ENCODE data around the gene FHIT.

FHIT gene

GRCh38 chr3:60557122-60557521 is 694.1 kb downstream of the FHIT start:
- no peaks in the 10 kb centered on the region for H3K36me3 ChIP-seq
- no peak for TF ChIP-seq CTCF (IDR thresholded peaks at IDR 0.05)
- no peak overlapping the region for H3K27ac ChIP-seq
- DNase-seq: no peak
- no peaks in the 10 kb centered on the region for H3K9me3 ChIP-seq
- intact Hi-C loops (cut with DNase I; ENCODE audit: low total_unique reads): no loop called here
- no peaks in the 10 kb centered on the region for H3K4me1 ChIP-seq
- no peak overlapping the region for H3K4me3 ChIP-seq
- H3K27me3 ChIP-seq: no peaks in the 10 kb centered on the region

GRCh38 chr3:60555686-60556354 is 695.4 kb downstream of the FHIT start:
- intact Hi-C loops (cut with DNase I; ENCODE audit: low total_unique reads): no loop called here
- no peaks in the 10 kb centered on the region for H3K9me3 ChIP-seq
- no peak for DNase-seq
- H3K4me1 ChIP-seq: no peaks in the 10 kb centered on the region
- no peak overlapping the region for H3K27ac ChIP-seq
- no peak for TF ChIP-seq CTCF (IDR thresholded peaks at IDR 0.05)
- H3K36me3 ChIP-seq: no peaks in the 10 kb centered on the region
- H3K27me3 ChIP-seq: no peaks in the 10 kb centered on the region
- H3K4me3 ChIP-seq: no peak overlapping the region

GRCh38 chr3:60553144-60553543 is 698.1 kb downstream of the FHIT start:
- Histone ChIP-seq H3K4me1 (no peaks in the 10 kb centered on the region), H3K27ac (no peak overlapping the region), H3K4me3 (no peak overlapping the region), H3K9me3 (no peaks in the 10 kb centered on the region), H3K36me3 (no peaks in the 10 kb centered on the region), H3K27me3 (no peaks in the 10 kb centered on the region)
- intact Hi-C loops (cut with DNase I; ENCODE audit: low total_unique reads): no loop called here
- no peak for TF ChIP-seq CTCF (IDR thresholded peaks at IDR 0.05)
- DNase-seq: no peak

GRCh38 chr3:60552581-60552980 is 698.7 kb downstream of the FHIT start:
- H3K4me3 ChIP-seq: no peak overlapping the region
- H3K27ac ChIP-seq: no peak overlapping the region
- no peaks in the 10 kb centered on the region for H3K36me3 ChIP-seq
- no peaks in the 10 kb centered on the region for H3K4me1 ChIP-seq
- H3K9me3 ChIP-seq: no peaks in the 10 kb centered on the region
- no peak for DNase-seq
- H3K27me3 ChIP-seq: no peaks in the 10 kb centered on the region
- intact Hi-C loops (cut with DNase I; ENCODE audit: low total_unique reads): no loop called here
- no peak for TF ChIP-seq CTCF (IDR thresholded peaks at IDR 0.05)

- H3K27me3 ChIP-seq: no peaks in the 10 kb centered on the region
- no peak for TF ChIP-seq CTCF (IDR thresholded peaks at IDR 0.05)
- no peak overlapping the region for H3K4me3 ChIP-seq
- H3K27ac ChIP-seq: no peak overlapping the region
- intact Hi-C loops (cut with DNase I; ENCODE audit: low total_unique reads): no loop called here
- H3K36me3 ChIP-seq: no peaks in the 10 kb centered on the region
- H3K4me1 ChIP-seq: no peaks in the 10 kb centered on the region
- no peak for DNase-seq
- H3K9me3 ChIP-seq: no peaks in the 10 kb centered on the region
Measured at GRCh38 chr3:60551455-60552209, 699.6 kb downstream of the FHIT start.

Measured in tibial artery (tissue), 4 donors.